Right renal pelvis (tissue), 4 donors: Measurements from ENCODE around the gene PLEKHF1. TPM values are rescaled to one million over a fixed set of nuclear protein-coding genes. Genes with fewer than 3 reads are reported as not detected.

ENCODE experiments used
- DNase-seq, 4 donors: peaks; one replicate each; pipeline ENCODE4 v3.0.0-alpha.2; 2013; ENCODE audit warnings: low read depth in 4 of 4, low spot score in 3 of 4, missing footprints in 1 of 4
- polyA plus RNA-seq, 4 donors: library from polyadenylated mRNA; unstranded; fragments of 120-200 nt; gene quantifications; one replicate each; pipeline ENCODE4 v1.2.1, GENCODE V29; 2013; ENCODE audit not compliant: insufficient read length in 4 of 4

Gene PLEKHF1
- polyA plus RNA-seq, 4 donors: 1.5 to 2.4 (median 1.5) TPM

DNA sequence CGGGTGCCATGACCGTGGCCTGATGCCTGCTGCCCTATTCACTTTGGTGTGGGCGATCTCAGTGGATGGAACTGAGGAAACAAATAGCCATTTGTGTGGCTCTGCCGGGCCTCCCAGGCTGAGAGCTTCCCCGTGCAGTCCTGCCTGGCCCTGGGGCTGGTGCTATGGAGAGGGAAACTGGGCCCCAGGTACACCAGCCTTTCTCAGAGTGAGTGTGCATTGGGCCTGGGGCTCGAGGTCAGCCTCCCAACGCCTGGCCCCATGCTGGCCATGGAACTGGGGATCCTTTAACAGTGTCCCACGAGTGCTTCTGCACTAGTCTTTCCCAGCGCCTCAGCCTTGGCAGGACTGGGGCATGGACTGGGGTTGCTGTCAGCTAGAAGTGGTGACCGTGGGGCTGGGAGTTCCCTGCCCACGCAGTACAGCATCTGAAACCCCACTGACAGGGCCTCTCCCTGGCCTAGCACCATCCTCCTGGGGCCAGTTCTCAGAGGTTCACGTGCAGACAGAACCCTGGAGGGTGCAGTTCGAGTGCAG, 10.5 kb downstream of the PLEKHF1 start:
- DNase-seq: no peak

DNA sequence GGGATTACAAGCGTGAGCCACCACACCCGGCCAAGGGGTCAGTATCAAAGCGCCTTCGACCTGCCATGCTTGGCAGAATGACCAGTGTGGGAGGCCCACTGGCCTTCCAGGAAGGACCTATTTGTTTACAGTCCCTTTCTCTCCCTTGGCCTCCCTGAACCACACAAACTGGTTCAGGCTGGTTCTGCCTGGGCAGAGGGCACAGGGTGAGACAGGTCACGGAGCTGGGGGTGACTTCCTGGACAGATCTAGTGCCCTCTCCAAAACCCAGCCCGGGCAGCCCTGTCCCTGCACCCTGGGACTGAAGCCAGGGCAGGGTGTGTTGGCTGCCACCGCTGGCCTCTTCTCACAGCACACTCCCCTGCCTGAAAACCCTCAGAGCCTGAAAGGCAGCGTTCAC, 11.3 kb downstream of the PLEKHF1 start:
- no peak for DNase-seq

DNA sequence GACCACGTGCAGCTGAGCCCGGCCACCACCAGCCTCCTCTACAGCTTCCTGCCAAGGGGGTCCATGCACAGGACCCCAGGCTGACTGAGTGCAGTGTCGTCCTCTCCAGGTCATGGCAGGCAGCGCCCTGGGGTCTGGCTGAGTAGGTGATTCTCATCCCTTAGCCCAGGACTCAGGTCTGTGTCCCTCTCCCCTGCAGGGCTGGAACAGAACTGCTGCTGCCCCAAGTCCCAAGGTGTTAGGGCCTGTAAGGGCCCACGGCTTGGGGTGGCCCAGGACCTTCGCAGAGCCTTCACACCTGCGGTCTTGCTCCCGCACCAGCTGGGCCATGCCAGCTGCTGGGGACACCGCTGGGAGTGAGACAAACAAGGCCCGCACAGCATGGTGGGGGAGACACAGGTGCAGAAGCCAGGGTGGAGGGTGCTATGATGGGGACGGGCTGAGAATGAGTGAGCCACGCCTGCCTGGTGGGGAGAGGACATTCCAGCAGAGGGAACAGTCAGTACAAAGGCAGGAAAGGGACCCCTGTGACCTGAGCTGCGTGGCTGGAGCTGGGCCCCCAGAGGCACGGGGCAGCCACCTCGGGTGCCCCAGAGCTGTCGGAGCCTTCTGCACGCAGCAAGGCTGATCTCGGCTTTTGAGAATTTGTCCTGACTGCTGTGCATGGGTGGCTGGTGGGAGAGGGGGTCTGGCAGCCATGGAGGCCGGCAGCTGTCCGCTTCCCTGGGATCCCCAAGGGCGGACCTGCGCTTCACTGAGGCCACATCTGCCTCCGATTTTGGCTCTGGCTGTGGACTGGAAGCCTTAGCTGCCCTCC, 11.9 kb downstream of the PLEKHF1 start:
- DNase-seq: no peak

DNA sequence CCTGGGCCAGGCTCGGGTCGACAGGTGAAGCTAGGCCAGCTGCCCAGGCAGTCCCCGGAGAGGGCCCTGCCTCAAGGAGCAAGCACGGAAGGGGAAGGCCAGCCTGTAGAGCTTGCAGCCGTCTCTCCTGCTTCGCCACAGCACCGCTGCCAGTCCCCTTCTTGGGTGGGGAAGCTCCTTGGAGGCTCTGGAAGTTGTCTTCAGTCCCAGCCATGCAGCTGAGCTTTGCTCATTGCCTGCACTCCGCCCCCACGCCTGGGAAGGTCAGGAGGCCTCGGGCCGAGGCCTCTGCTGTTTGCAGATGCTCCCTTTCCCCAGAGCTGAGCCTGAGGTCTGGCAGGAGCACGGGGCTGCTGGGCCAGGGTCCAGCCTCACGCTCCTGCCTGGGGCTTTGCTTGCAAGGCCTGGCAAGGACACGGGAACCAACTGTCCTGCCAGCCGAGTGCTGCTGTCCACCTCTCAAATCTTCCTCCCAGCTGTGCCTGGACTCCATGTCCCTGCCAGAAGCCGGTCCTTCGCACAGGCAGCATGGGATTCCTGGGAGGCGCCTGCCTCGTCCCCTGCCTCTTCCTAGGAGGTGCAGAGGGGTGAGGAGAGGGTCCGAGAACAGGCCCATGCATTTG, 13.3 kb downstream of the PLEKHF1 start:
- DNase-seq: no peak

DNA sequence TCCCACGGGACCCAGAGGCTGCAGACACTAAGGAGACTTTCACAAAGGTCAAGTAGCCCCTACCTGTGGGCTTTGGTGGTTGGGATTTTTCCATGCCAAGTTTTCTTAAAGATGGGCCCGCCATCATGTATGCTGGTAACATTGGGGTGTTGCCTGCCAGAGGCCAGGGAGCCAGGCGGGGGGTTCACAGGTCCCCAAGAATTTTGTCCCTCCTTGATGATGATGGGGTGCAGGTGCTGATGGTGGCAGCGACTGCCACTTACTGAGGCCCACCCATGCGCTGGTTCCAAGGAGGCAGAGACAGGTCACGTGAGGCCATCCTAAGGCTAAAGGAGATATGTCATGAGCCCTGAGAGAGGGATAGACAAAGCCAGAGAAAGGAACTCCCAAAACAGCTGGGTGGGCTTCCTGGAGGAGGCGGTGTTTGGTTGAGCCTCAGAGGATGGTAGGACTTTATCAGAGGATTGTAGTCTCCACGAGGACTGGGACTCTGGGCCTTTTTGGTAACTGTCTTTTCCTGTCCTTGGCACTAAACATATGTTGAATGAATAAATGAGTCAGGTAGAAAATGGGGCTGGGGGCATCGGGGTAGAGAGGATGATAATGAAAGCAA, 14.4 kb downstream of the PLEKHF1 start:
- DNase-seq: no peak

DNA sequence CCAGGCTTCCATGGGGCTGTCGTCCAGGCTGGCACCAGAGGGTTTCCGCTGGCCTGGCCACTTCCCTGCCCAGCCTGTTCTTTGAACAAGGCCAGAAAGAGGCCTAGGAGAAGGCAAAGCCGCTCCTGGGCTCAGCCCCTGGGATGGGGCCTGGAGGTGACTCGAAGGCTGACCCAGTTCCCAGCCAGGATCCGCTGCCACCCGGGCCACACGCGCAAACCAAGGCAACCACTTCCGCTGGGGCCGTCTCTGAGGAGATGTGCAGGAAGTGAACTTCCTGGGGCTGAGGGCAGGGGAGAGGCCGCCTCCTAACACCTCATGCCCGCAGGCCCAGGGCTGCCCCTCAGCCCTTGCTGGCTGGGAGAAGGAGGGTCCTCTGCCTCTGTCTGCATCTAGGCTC, 15.2 kb downstream of the PLEKHF1 start:
- no peak for DNase-seq

DNA sequence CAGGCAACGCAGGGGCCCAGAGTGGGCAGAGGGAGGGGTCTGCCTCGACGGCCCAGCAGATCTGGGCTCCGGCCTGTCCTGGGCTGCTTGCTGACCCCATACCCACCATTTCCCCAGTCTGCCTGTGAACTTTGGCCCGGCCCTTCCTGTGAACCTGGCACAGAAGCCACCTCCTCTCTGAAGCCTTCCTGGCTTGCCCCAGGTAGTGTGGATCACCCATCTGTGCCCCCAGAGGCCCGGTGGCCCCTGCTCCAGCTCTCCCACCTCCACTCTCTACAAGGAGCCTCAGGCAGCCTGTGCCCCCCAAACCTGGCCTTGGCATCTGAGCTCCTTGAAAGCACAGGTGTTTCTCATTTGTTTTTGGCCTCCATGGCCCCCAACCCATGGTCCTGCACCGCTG, 15.7 kb downstream of the PLEKHF1 start:
- DNase-seq: no peak

DNA sequence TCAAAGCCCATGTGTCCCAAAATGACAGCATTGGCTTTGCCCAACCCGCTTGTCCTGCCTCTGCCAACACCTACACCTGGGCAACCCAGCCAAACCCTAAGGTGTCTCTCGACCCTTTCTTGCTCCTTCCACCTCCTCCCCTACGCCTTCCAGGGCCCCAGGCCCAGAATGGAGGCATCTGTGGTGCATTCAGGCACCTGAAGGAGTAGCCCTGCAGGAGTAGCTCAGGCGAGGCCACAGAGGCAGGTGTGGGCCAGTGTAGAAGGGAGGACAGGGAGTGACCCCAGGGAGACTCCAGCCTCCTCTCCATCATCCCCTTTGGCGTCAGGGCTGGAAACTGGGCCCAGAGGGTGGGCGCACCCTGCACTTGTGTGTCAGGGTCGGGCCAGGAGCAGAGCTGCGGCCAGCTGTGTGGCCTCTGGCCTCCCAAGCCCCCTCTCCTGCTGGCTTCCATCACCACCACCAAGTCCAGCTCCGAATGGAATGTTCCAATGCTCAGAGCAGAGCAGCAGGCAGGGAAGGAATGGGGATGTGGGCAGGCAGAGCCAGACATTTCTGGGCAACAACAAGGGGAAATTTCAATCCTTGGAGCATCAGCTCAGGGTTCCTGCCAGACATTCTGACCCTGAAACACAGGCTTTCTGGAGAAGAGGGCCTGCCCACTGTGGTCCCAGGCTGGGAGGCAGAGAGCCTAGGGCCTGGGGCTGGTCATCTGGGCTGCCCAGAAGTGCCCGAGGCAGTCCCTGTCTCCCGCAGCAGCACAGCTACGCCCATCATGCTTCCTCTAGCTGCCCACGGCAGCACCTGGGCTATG, 16.4 kb downstream of the PLEKHF1 start:
- DNase-seq: no peak

DNA sequence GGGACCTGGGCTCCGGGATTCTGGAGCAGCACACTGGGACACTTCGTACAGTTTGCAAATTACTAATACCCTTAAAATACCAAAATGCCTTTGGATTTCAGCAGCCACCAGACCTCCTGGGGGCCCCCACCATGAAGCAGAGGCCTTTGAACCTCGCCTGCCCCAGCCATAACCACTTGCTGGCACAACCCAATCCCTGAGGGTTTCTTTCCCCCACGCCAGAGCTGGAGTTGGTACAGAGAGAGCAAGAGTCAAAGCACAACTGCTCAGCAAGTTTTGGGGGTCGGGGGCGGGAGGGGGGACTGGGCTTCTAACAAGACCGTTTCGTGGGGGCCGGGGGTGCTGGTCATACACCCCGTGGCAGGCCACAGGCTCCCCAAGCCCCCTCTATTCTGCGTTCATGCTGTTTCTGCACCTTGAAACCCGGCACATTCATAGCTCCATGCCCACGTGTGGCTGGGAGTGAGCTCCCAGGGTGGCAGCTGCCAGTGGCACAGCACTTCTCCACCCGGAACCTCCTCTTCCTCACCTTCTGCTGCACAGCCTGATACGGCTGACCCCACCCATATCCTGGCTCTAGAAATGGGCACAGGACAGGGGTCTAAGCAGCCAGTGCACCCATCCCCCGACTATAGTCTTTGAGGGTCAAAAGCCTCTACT, 17.1 kb downstream of the PLEKHF1 start:
- DNase-seq: no peak

DNA sequence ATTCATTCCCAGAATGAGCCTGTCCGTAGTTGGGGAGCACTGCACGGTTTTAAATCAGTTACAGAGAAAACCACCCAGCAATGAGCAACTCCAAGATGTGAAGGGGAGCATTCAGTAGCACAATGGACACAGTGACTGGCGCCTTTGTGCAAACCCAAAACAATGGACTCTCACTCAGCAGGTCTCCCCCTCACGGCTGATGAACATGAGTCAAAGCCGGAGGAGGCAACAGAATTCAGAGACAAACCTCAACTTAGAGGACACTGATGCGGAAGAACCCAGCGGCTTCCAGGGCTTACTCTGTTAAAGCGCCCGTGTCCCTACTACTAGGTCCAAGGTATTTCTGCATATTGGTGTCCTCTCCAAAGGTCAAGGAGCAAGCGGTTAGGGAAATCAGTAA, 17.7 kb downstream of the PLEKHF1 start:
- DNase-seq: no peak

DNA sequence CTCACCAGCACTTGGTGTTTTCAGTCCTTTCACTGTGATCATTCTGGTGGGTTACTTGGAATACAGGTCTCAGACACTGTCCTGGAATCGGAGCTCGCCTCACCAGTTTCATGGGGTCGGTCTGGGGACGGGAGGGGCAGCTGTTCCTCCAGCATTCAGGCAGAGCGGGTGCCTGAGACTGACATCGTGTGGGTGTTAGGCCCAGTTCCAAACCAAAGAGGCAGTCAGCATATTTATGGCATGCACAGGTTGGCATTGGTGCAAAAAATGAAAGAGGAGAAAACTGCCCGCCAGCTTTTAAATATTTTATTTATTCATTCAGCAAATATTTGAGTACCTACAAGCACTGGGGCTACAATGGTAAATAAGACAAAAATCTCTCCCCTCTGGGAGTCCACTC, 20.1 kb downstream of the PLEKHF1 start:
- no peak for DNase-seq

DNA sequence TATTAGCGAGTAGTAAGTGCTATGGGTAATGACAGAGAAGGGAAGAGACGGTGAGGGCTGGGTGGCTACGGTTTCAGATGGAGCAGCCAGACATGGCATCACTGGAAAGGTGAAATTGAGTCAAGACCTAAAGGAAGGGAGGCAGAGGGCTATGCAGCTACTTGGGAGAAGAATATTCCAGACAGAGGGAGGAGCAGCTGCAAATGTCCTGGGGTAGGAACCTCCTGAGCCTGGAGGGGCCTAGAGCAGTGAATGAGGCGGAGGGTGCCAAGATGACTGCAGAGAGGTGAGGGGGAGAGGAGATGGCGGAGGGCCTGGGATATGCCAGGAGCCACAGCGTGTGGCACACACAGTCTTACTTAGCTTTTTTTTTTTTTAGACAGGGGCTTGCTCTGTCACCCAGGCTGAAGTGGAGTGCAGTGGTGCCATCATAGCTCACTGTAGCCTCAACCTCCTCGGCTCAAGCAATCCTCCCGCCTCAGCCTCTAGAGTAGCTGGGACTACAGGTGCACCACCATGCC, 21.1 kb downstream of the PLEKHF1 start:
- DNase-seq: no peak

DNA sequence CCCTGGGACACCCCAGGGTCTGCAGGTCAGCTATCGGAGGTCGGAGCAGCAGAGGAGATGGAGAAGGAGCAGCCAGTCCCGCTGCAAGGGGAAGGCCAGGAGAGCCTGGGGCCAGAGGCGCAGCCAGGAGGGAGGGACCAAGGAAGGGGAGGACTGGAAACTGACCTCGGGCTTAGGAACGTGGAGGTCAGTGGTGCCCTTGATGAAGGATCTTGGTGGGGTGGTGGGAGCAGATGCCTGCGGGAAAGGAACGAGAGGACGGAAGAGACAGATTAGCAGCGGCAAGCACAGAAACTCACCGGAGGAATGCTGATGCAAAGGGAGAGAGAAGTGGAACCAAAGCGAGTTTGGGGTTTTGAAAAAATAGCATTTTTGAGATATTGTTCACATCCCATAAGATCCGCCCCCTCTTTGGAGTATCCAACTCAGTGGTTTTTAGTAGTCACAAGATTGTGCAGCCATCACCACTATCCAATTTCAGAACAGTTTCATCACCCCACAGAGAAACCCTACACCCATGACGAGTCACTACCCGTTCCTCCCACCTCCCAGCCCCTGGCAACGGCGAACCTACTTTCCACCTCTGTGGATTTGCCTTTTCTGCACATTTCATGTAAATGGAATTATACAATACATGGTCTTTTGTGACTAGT, 22.1 kb downstream of the PLEKHF1 start:
- peak in 1 of 4 donors; percentile 49 for DNase-seq

DNA sequence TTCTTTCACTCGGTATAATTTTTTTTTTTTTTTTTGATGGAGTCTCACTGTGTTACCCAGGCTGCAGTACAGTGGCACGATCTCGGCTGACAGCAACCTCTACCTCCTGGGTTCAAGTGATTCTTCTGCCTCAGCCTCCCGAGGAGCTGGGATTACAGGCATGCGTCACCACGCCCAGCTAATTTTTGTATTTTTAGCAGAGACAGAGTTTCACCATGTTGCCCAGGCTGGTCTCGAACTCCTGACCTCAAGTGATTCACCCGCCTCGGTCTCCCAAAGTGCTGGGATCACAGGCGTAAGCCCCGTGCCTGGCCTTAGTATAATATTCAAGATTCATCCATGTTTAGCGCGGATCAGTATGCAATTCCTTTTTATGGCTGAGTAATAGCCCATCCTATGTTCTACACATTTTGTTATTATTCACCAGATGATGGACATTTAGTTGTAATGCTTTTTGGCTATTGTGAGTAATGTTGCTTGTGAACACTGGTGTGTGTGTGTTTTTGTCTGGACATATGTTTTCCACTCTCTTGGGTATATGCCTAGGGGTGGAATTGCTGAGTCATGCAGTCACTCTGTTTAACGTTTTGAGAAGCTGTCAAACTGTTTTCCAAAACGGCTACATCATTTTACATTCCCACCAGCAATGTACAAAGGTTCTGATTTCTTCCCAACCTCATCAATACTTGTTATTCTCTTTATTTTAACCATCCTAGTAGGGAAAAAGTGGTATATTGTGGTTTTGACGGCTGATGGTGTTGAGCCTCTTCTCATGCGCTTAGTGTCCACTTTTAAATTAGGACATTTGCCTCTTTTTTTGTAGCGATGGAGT, 22.9 kb downstream of the PLEKHF1 start:
- no peak for DNase-seq

DNA sequence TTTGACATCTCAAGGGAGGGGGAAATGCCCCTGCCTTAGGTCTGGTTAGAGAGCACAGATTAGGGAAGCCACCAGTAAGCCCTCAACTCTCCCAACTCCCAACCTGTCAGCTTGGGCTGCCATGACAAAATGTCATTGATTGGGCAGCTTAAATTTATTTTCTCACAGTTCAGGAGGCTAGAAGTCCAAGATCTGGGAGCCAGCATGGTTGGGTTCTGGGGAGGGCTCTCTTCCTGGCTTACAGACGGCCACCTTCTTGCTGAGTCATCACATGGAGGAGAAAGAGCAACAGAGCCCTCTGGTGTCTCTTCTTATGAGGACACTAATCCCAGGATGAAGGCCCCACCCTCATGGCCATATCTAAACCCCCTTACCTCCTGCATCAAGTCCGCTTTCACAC, 25.6 kb downstream of the PLEKHF1 start:
- DNase-seq: no peak

DNA sequence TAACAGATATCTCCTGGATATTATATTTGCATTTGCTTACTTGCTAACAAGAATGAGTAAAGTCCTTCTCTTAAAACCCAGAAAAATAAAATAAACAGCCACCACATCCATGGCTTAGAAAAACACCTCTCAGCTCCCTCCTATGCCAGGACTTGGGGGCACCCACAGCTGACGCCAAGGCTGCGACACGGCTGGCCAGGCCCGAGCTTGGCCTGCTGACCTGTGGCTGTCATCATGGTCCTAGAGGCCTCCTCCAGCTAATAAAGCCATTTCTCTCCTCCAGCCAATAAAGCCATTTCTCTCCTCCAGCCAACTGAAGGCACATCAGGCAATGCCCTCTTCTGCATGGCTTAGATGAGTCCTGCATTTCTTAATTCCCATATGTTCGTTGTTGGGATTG, 28.9 kb downstream of the PLEKHF1 start:
- no peak for DNase-seq

DNA sequence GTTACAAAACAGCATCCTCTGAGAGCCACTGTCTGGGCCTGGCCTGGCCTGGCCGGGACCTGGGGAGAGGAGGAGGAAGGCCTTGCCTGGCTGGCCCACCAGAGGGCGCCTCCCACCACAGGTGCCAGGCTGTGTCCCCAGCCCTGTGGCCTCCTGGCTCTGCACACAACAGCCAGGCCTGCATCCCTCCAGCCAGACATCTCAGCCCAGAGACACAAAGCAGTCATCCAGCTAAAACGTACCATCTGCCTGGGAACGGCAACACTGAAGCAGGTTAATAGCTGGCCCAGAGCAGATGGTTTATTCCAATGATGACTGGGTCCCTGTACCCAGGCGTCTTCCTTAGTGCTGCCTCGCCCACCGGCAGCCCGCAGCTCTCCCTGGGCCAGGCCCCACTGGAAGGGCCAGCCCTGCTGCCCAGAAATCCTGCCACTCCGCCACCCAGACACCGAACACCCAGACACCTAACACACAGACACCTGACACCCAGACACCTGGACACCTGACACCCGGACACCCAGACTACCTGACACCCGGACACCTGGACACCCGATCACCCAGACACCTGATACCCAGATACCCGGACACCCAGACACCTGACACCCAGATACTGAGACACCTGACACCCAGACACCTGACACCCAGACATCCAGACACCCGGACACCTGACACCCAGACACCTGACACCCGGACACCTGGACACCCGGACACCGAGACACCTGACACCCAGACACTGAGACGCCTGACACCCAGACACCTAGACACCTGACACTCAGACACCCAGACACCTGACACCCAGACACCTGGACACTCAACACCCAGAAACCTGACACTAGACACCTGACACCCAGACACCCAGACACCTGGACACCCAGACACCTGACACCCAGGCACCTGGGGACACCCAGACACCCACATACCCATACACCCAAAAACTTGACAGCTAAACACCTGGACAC, 29.7 kb downstream of the PLEKHF1 start:
- DNase-seq: no peak
